ENCODE results near the gene MLXIP. TPM values are rescaled to one million over a fixed set of nuclear protein-coding genes. Genes with fewer than 3 reads are reported as not detected.

MLXIP gene
- polyA plus RNA-seq, 1 donor from 2014 or later, result 9.2 TPM

DNA sequence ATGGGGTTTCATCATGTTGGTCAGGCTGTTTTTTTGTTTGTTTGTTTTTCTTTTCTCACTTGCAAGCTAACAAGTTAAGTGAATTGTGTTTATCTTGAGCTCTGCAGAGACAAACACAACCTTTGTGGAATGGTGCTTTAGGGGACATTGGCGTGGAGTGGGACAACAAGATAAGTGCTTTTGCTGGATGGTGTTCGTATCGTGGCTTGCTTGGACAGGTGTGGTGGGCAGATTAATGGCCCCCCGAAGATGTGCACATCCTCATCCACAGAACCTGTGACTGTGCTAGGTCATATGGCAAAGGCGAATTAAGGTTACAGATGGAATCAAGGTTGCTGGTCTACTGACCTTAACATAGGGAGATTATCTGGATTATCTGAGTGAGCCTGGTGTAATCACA is 7.0 kb downstream of the MLXIP start:
- H3K9me2 ChIP-seq (ENCODE audit: insufficient read depth, low read length), result no peaks in the 10 kb centered on the region
- TF ChIP-seq TAF1 (IDR thresholded peaks at IDR 0.05; ENCODE audit: low read depth) (no peak), RAD21 (conservative IDR thresholded peaks at IDR 0.05) (no peak), MXI1 (conservative IDR thresholded peaks at IDR 0.05; ENCODE audit: poor library complexity, severe bottlenecking) (no peak), SMC3 (conservative IDR thresholded peaks at IDR 0.05; ENCODE audit: poor library complexity) (no peak), REST (IDR thresholded peaks at IDR 0.05; ENCODE audit: borderline replicate concordance) (no peak), EP300 (conservative IDR thresholded peaks at IDR 0.05; ENCODE audit: poor library complexity, severe bottlenecking) (no peak), EZH2 (IDR thresholded peaks at IDR 0.05; ENCODE audit: borderline replicate concordance, insufficient read depth, low read length, poor library complexity, severe bottlenecking) (no peak), POLR2AphosphoS5 (IDR thresholded peaks at IDR 0.05) (no peak)
- TF ChIP-seq, protein P1, sequence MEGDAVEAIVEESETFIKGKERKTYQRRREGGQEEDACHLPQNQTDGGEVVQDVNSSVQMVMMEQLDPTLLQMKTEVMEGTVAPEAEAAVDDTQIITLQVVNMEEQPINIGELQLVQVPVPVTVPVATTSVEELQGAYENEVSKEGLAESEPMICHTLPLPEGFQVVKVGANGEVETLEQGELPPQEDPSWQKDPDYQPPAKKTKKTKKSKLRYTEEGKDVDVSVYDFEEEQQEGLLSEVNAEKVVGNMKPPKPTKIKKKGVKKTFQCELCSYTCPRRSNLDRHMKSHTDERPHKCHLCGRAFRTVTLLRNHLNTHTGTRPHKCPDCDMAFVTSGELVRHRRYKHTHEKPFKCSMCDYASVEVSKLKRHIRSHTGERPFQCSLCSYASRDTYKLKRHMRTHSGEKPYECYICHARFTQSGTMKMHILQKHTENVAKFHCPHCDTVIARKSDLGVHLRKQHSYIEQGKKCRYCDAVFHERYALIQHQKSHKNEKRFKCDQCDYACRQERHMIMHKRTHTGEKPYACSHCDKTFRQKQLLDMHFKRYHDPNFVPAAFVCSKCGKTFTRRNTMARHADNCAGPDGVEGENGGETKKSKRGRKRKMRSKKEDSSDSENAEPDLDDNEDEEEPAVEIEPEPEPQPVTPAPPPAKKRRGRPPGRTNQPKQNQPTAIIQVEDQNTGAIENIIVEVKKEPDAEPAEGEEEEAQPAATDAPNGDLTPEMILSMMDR (IDR thresholded peaks at IDR 0.05; ENCODE audit: poor library complexity, severe bottlenecking), result no peak
- H3K27me3 ChIP-seq (ENCODE audit: insufficient read depth, low read depth, low read length), result no peaks in the 10 kb centered on the region
- H3K27ac ChIP-seq (ENCODE audit: low read length), result no peak overlapping the region
- H3K79me2 ChIP-seq (replicated peaks; ENCODE audit: insufficient read depth, low read length), result peaks cover 23% of the 10 kb centered on the region
- no peak overlapping the region for H3K4me3 ChIP-seq (ENCODE audit: low read length)
- H3K36me3 ChIP-seq (ENCODE audit: insufficient read depth, low read length), result no peaks in the 10 kb centered on the region
- no peaks in the 10 kb centered on the region for H3F3A ChIP-seq (ENCODE audit: insufficient read depth, low read length, poor library complexity, severe bottlenecking)
- H2AFZ ChIP-seq (ENCODE audit: low read depth, low read length), result no peak overlapping the region
- no peaks in the 10 kb centered on the region for H3K9me3 ChIP-seq (ENCODE audit: low read length)
- no peak overlapping the region for H3K9ac ChIP-seq (ENCODE audit: low read length)
- H4K20me1 ChIP-seq (ENCODE audit: insufficient read depth), result no peaks in the 10 kb centered on the region
- no peak overlapping the region for H3K4me2 ChIP-seq (ENCODE audit: low read length)

DNA sequence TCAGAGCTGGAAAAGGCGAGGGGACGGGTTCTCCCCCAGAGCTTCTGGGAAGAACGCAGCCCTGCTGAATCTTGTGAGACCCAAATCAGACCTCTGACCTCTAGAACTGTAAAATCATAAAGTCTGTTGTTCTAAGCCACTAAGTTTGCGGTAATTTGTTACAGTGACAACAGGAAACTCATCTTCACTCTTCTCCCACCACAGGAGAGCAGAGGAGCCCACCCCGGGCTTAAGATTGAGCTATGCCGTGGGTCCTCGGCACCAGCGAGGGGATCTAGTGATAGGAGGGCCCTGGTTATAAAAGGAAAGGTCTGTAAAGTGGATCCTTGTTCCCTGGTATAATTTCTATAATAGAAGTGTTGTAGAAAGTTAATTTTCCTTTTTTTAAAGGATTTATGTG is 7.6 kb downstream of the MLXIP start:
- H3K79me2 ChIP-seq (replicated peaks; ENCODE audit: insufficient read depth, low read length), result peaks cover 18% of the 10 kb centered on the region

More for the DNA sequence above, 7.6 kb downstream of the MLXIP start:
- Histone ChIP-seq H3K9me3 (ENCODE audit: low read length) (no peaks in the 10 kb centered on the region), H3K9ac (ENCODE audit: low read length) (no peak overlapping the region), H3K4me3 (ENCODE audit: low read length) (no peak overlapping the region), H3K27ac (ENCODE audit: low read length) (no peak overlapping the region), H2AFZ (ENCODE audit: low read depth, low read length) (no peak overlapping the region), H3K36me3 (ENCODE audit: insufficient read depth, low read length) (no peaks in the 10 kb centered on the region), H3F3A (ENCODE audit: insufficient read depth, low read length, poor library complexity, severe bottlenecking) (no peaks in the 10 kb centered on the region), H3K4me2 (ENCODE audit: low read length) (no peak overlapping the region), H3K9me2 (ENCODE audit: insufficient read depth, low read length) (no peaks in the 10 kb centered on the region), H3K27me3 (ENCODE audit: insufficient read depth, low read depth, low read length) (no peaks in the 10 kb centered on the region), H4K20me1 (ENCODE audit: insufficient read depth) (no peaks in the 10 kb centered on the region)
- TF ChIP-seq MXI1 (conservative IDR thresholded peaks at IDR 0.05; ENCODE audit: poor library complexity, severe bottlenecking), result no peak
- no peak for TF ChIP-seq SMC3 (conservative IDR thresholded peaks at IDR 0.05; ENCODE audit: poor library complexity)
- no peak for TF ChIP-seq EP300 (conservative IDR thresholded peaks at IDR 0.05; ENCODE audit: poor library complexity, severe bottlenecking)

Data from neural cell (in vitro differentiated cells).